GM20431 (cell line): ENCODE results near the gene FNTB.

ENCODE experiments used
- in situ Hi-C: fragments of 300-500 bp; cut with MseI, MboI; formaldehyde crosslinking; loops from one replicate; pipeline ENCODE4 v1.15.0; 2020; ENCODE audit warnings: low sequenced_read_pairs; ENCODE audit not compliant: unreplicated experiment

Gene FNTB

GRCh38 chr14:64952598-64953309 lies 33.9 kb upstream of the FNTB start:
- in situ Hi-C loops, result no loop called here

GRCh38 chr14:64953310-64953654 lies 33.4 kb upstream of the FNTB start:
- in situ Hi-C loops, result no loop called here

GRCh38 chr14:64953661-64954060 lies 33.0 kb upstream of the FNTB start:
- in situ Hi-C loops, result no loop called here

GRCh38 chr14:64954491-64955240 lies 32.0 kb upstream of the FNTB start:
- in situ Hi-C loops, result no loop called here

GRCh38 chr14:64955297-64955696 lies 31.4 kb upstream of the FNTB start:
- in situ Hi-C loops, result no loop called here

- in situ Hi-C loops, result no loop called here
These were observed 29.8 kb upstream of the FNTB start for GRCh38 chr14:64956697-64957406.

- in situ Hi-C loops, result no loop called here
These were observed 28.5 kb upstream of the FNTB start for GRCh38 chr14:64958201-64958600.

- in situ Hi-C loops, result no loop called here
These were observed 28.0 kb upstream of the FNTB start for GRCh38 chr14:64958743-64959142.

GRCh38 chr14:64960762-64961276 lies 25.9 kb upstream of the FNTB start:
- in situ Hi-C loops, result no loop called here

GRCh38 chr14:64963611-64964010 lies 23.1 kb upstream of the FNTB start:
- in situ Hi-C loops, result no loop called here

- in situ Hi-C loops, result no loop called here
These were observed 21.2 kb upstream of the FNTB start for GRCh38 chr14:64965356-64966000.

GRCh38 chr14:64966976-64967375 lies 19.7 kb upstream of the FNTB start:
- in situ Hi-C loops, result no loop called here

- in situ Hi-C loops, result no loop called here
These were observed 18.5 kb upstream of the FNTB start for GRCh38 chr14:64968167-64968566.

- in situ Hi-C loops, result no loop called here
These were observed 18.0 kb upstream of the FNTB start for GRCh38 chr14:64968651-64969050.

- in situ Hi-C loops, result no loop called here
These were observed 16.7 kb upstream of the FNTB start for GRCh38 chr14:64970041-64970440.

GRCh38 chr14:64970776-64971477 lies 15.8 kb upstream of the FNTB start:
- in situ Hi-C loops, result no loop called here

- in situ Hi-C loops, result no loop called here
These were observed 15.2 kb upstream of the FNTB start for GRCh38 chr14:64971491-64971942.

- in situ Hi-C loops, result no loop called here
These were observed 14.5 kb upstream of the FNTB start, which contains the start of gene RAB15 for GRCh38 chr14:64971943-64972791. Gene RAB15 (minus strand): TSS chr14:64972336. CDS start chr14:64972076, 260 bp downstream.

GRCh38 chr14:64973026-64973442 lies 13.7 kb upstream of the FNTB start:
- in situ Hi-C loops, result no loop called here
